K562 (cell line): Measurements from ENCODE around the gene ITPK1. TPM values are rescaled to one million over a fixed set of nuclear protein-coding genes. Genes with fewer than 3 reads are reported as not detected.
"Not testable (repeated sequence)": the region's sequence is repeated elsewhere in the genome, so short reads cannot be mapped to it uniquely, and the experiment has no call there.

ENCODE experiments used
- ATAC-seq: fragments of 200-7000 bp; cut with Tn5 transposase; 3 replicates; pipeline ENCODE4 v1.9.1; 2020; ENCODE audit warnings: moderate library complexity
- BruUV-seq: library from RNA; stranded (reverse); fragments of 400-500 nt; replicated peaks from 2 replicates; lab custom pipeline; 2021; lab: Mats Ljungman, UMichigan
- CTCF ChIA-PET: fragments of 300-600 bp; formaldehyde crosslinking; extraction: SDS; loops from one replicate; lab custom pipeline; 2021; ENCODE audit warnings: low intra/inter-chr PET ratio; lab: Yijun Ruan, JAX
- POLR2A ChIA-PET: fragments of 300-600, 350-650 bp; sonication (Branson Sonifier 250); formaldehyde crosslinking; extraction: SDS; loops from one replicate; lab custom pipeline; 2021; ENCODE audit warnings: antibody characterized with exemption, inconsistent platforms; lab: Yijun Ruan, JAX
- DNase-seq, 4 experiments: peaks; one replicate each; pipeline versions ENCODE4 v3.0.0 to v3.0.0-alpha.2; 2011 to 2018; ENCODE audit warnings: low spot score in 3 of 4, mixed read lengths in 3 of 4; ENCODE audit errors: extremely low read depth in 1 of 4
- FAIRE-seq: peaks from 2 replicates; lab custom pipeline; 2011; peaks lifted over from hg19 to GRCh38; lab: Jason Lieb, UNC
- H2AFZ ChIP-seq: 2 replicates; pipeline ENCODE4 v1.6.0; 2011; ENCODE audit warnings: low read depth, low read length, control low read depth, inconsistent platforms
- H3K27ac ChIP-seq: fragments of 200-600 bp; 3 replicates; pipeline ENCODE4 v1.8.0; 2011; ENCODE audit warnings: low read depth, mild to moderate bottlenecking, control low read depth, inconsistent platforms, low read length, moderate library complexity, mixed read lengths; ENCODE audit errors: extremely low read depth
- H3K27me3 ChIP-seq, 2 experiments: fragments of 300-600 bp in 1 of 2; 2 replicates in 1 of 2; 3 replicates in 1 of 2; pipeline versions ENCODE4 v1.6.0 to v1.8.0; 2011; ENCODE audit warnings: inconsistent platforms in 2 of 2, low read length in 2 of 2, mild to moderate bottlenecking in 1 of 2, mixed read lengths in 1 of 2, moderate library complexity in 1 of 2; ENCODE audit not compliant: control insufficient read depth in 2 of 2, insufficient read depth in 2 of 2
- H3K36me3 ChIP-seq: fragments of 300-600 bp; 3 replicates; pipeline ENCODE4 v1.8.0; 2011; ENCODE audit warnings: mild to moderate bottlenecking, low read length, inconsistent platforms; ENCODE audit not compliant: control insufficient read depth, insufficient read depth
- H3K4me1 ChIP-seq, 2 experiments: fragments of 200-600 bp in 1 of 2; replicated peaks in 1 of 2; 2 replicates in 1 of 2; 3 replicates in 1 of 2; pipeline versions ENCODE4 v1.5.1 to v1.8.0; 2011; ENCODE audit warnings: inconsistent platforms in 2 of 2, low read length in 2 of 2, mild to moderate bottlenecking in 1 of 2, mixed read lengths in 1 of 2, moderate library complexity in 1 of 2; ENCODE audit not compliant: control insufficient read depth in 2 of 2, insufficient read depth in 2 of 2
- H3K4me2 ChIP-seq: 2 replicates; pipeline ENCODE4 v1.6.1; 2011; ENCODE audit warnings: low read length, control low read depth, inconsistent platforms, mixed read lengths; ENCODE audit not compliant: insufficient read depth
- H3K4me3 ChIP-seq: fragments of 200-600 bp; sonication (generic), shearing (Covaris generic); 2 replicates; pipeline ENCODE4 v1.5.1; 2016; ENCODE audit warnings: control low read depth, inconsistent platforms
- H3K79me2 ChIP-seq: fragments of 200-600 bp; 3 replicates; pipeline ENCODE4 v1.8.0; 2011; ENCODE audit warnings: low read length, inconsistent platforms; ENCODE audit not compliant: control insufficient read depth, insufficient read depth
- H3K9ac ChIP-seq, 2 experiments: 2 replicates each; pipeline versions ENCODE4 v1.6.0 to v1.6.1; 2011; ENCODE audit warnings: low read depth in 2 of 2, low read length in 2 of 2, control low read depth in 1 of 2, inconsistent platforms in 1 of 2, mild to moderate bottlenecking in 1 of 2, mixed read lengths in 1 of 2; ENCODE audit not compliant: insufficient read depth in 1 of 2
- H3K9me1 ChIP-seq: one replicate; pipeline ENCODE4 v1.6.0; 2011; ENCODE audit warnings: inconsistent platforms, mild to moderate bottlenecking, low read length, moderate library complexity; ENCODE audit not compliant: control insufficient read depth, insufficient read depth
- H3K9me3 ChIP-seq: replicated peaks from 2 replicates; pipeline ENCODE4 v1.5.1; 2011; ENCODE audit warnings: low read depth, low read length, inconsistent platforms; ENCODE audit not compliant: control insufficient read depth, insufficient read depth
- H4K20me1 ChIP-seq: replicated peaks from 2 replicates; pipeline ENCODE4 v1.6.1; 2011; ENCODE audit warnings: low read length, inconsistent platforms, mixed read lengths; ENCODE audit not compliant: control insufficient read depth, insufficient read depth
- CEBPZ ChIP-seq: fragments of 150-350 bp; IDR thresholded peaks from 2 replicates; pipeline ENCODE4 v1.6.1; 2014; ENCODE audit warnings: low read depth, mild to moderate bottlenecking, low read length, borderline replicate concordance
- NEUROD1 ChIP-seq: fragments of 150-350 bp; IDR thresholded peaks from 2 replicates; pipeline ENCODE4 v1.6.1; 2014; ENCODE audit warnings: borderline replicate concordance, low read length, low read depth; ENCODE audit not compliant: partially characterized antibody
- ZBTB2 ChIP-seq: fragments of 450-650 bp; IDR thresholded peaks from 2 replicates; pipeline ENCODE4 v1.6.1; 2016; ENCODE audit warnings: antibody characterized with exemption
- ZNF277 ChIP-seq: fragments of 250-450 bp; sonication (Bioruptor Pico); IDR thresholded peaks from 2 replicates; pipeline ENCODE4 v1.8.0; 2022; ENCODE audit warnings: inconsistent platforms, mild to moderate bottlenecking, moderate library complexity, borderline replicate concordance
- WGBS: fragments of 100-300 bp; shearing (Covaris generic); methylation state at CpG from one replicate; pipeline ENCODE4 v1.1.6; 2016; ENCODE audit warnings: low coverage, mixed read lengths; ENCODE audit not compliant: insufficient coverage; ENCODE audit errors: missing lambda C conversion rate; 5-methylcytosine and 5-hydroxymethylcytosine counted together
- in situ Hi-C: fragments of 300-500 bp; cut with MboI; formaldehyde crosslinking; loops from 4 replicates; pipeline ENCODE4 v1.15.0; 2018; ENCODE audit warnings: inconsistent platforms, mixed read lengths
- intact Hi-C: fragments of 100-400 bp; cut with micrococcal nuclease; formaldehyde crosslinking; loops from 2 replicates; pipeline ENCODE4 v1.14.2; 2022
- polyA plus RNA-seq, 8 experiments: library from polyadenylated mRNA; depleted of rRNA in 4 of 8; stranded (reverse) in 5 of 8; unstranded in 3 of 8; fragments of >200 nt; fragmentation: Nextera tagmentation in 2 of 8; fragmentation: Illumina TruSeq in 1 of 8; extraction: Ambion mirVana in 2 of 8; extraction: Trizol in 1 of 8; gene quantifications; 2 replicates each; pipeline versions ENCODE4 v1.2.1 to v1.2.3, GENCODE V29; 2011 to 2014; ENCODE audit warnings: inconsistent platforms in 1 of 8, missing spikeins in 1 of 8
- total RNA-seq, 7 experiments: library from RNA; depleted of rRNA in 6 of 7; stranded (reverse); fragments of >200 nt in 6 of 7; fragmentation: Illumina TruSeq in 2 of 7; extraction: Trizol in 2 of 7; gene quantifications; 2 replicates each; pipeline versions ENCODE4 v1.2.1 to v1.2.3, GENCODE V29; 2011 to 2021; ENCODE audit warnings: low replicate concordance in 1 of 7

Gene ITPK1
- total and polyA plus RNA-seq, 9 of the 15 experiments (the other 6 are each of a cell fraction or from before 2014, with no cell fraction given), result 1.2 to 39.2 (median 23.0) TPM

GRCh38 chr14:93131257-93131820 lies 15.6 kb upstream of the ITPK1 start:
- POLR2A ChIA-PET, H3K9ac ChIP-seq, H3K9me3 ChIP-seq, H3K79me2 ChIP-seq, H2AFZ ChIP-seq, H3K9me1 ChIP-seq, BruUV-seq, FAIRE-seq, H3K27ac ChIP-seq, H4K20me1 ChIP-seq, H3K4me3 ChIP-seq, H3K4me2 ChIP-seq, in situ Hi-C loops, ATAC-seq, H3K4me1 ChIP-seq, intact Hi-C loops, H3K36me3 ChIP-seq, DNase-seq: not testable (repeated sequence)
- 8% methylated on average over 5 of the region's 5 CpGs for WGBS
- CTCF ChIA-PET, result interaction anchor here (2.0 kb wide), 1 partner anchor 18 kb away, joined by 9 read pairs; no protein-coding TSS in a partner anchor
- H3K27me3 ChIP-seq, result peaks cover 0 to 10% of the 10 kb centered on the region in 2 experiments; a peak in 4 of 5 replicates

- no peak overlapping the region for H3K4me2 ChIP-seq
- H3K9me1 ChIP-seq, result no peaks in the 10 kb centered on the region
- H3K79me2 ChIP-seq, result no peaks in the 10 kb centered on the region
- no peak for FAIRE-seq
- in situ Hi-C loops (no loop called here), intact Hi-C loops (no loop called here)
- no peak for DNase-seq
- CTCF ChIA-PET, result no interaction called here
- POLR2A ChIA-PET, result interaction anchor here (0.8 kb wide), 1 partner anchor 16 kb away, joined by 4 read pairs; no protein-coding TSS in a partner anchor
- no peak for ATAC-seq
- no peaks in the 10 kb centered on the region for H4K20me1 ChIP-seq
- BruUV-seq, result no TSS peak
- no peak overlapping the region for H3K4me3 ChIP-seq
- H3K4me1 ChIP-seq, result no peaks in the 10 kb centered on the region; a peak in 1 of 5 replicates
- peaks cover 0 to 10% of the 10 kb centered on the region in 2 experiments; a peak in 4 of 5 replicates for H3K27me3 ChIP-seq
- no peak overlapping the region for H3K9ac ChIP-seq
- TF ChIP-seq CEBPZ (no peak), ZBTB2 (no peak), NEUROD1 (no peak), ZNF277 (no peak)
- H3K36me3 ChIP-seq, result no peaks in the 10 kb centered on the region
- no peaks in the 10 kb centered on the region for H3K9me3 ChIP-seq
- H3K27ac ChIP-seq, result no peak overlapping the region
- H2AFZ ChIP-seq, result no peak overlapping the region
- WGBS, result 12% methylated on average over 3 of the region's 3 CpGs
Observed at GRCh38 chr14:93128725-93129459, 13.2 kb upstream of the ITPK1 start.
